SK-N-SH treated with all-trans-retinoic acid at 6 μM for 48 hours (cell line): ENCODE measurements around the gene C1R.

ENCODE experiments used
- ARNTL ChIP-seq: fragments of 450-650 bp; formaldehyde crosslinking; IDR thresholded peaks from 2 replicates; pipeline ENCODE4 v1.5.0; 2020; ENCODE audit warnings: low read depth, mild to moderate bottlenecking, moderate library complexity, borderline replicate concordance
- CSDC2 ChIP-seq: fragments of 250-450 bp; sonication (Bioruptor Pico); IDR thresholded peaks from 2 replicates; pipeline ENCODE4 v1.5.0; 2020; ENCODE audit warnings: mild to moderate bottlenecking, moderate library complexity
- PATZ1 ChIP-seq: fragments of 250-450 bp; sonication (Bioruptor Pico); IDR thresholded peaks from 2 replicates; pipeline ENCODE4 v1.8.0; 2020; ENCODE audit warnings: mild to moderate bottlenecking, moderate library complexity, borderline replicate concordance
- TOX ChIP-seq: fragments of 250-450 bp; sonication (Bioruptor Pico); IDR thresholded peaks from 2 replicates; pipeline ENCODE4 v1.8.0; 2021; ENCODE audit warnings: mild to moderate bottlenecking, moderate library complexity, borderline replicate concordance
- ZC3H10 ChIP-seq: fragments of 250-450 bp; sonication (Bioruptor Pico); IDR thresholded peaks from 2 replicates; pipeline ENCODE4 v1.5.1; 2021; ENCODE audit warnings: mild to moderate bottlenecking, moderate library complexity

GRCh38 chr12:7122811-7123769 lies 30.8 kb upstream of the C1R start:
- TF ChIP-seq PATZ1 (CRISPR knock-in tag) (no peak), ARNTL (CRISPR knock-in tag) (no peak), ZC3H10 (CRISPR knock-in tag) (no peak), TOX (no peak), CSDC2 (no peak)
